Fibroblast of the aortic adventitia (primary cell): ENCODE results near the gene SSU72. TPM values are rescaled to one million over a fixed set of nuclear protein-coding genes. Genes with fewer than 3 reads are reported as not detected.

Experiments
- DNase-seq: peaks from one replicate; pipeline ENCODE4 v3.0.0-alpha.2; 2010; ENCODE audit warnings: low read depth
- H3K4me3 ChIP-seq: 2 replicates; pipeline ENCODE4 v1.5.1; 2011; ENCODE audit warnings: low read depth, mild to moderate bottlenecking, control low read depth, low read length, moderate library complexity
- total RNA-seq: library from RNA; depleted of rRNA; stranded (reverse); fragments of >200 nt; gene quantifications from 2 replicates; pipeline ENCODE4 v1.2.3, GENCODE V29; 2012; ENCODE audit warnings: low replicate concordance
- TF ChIP-seq, protein P1 (sequence below): IDR thresholded peaks from 2 replicates; pipeline ENCODE4 v1.5.1; 2011; ENCODE audit warnings: mild to moderate bottlenecking, low read length, control low read depth, inconsistent platforms; ENCODE audit not compliant: insufficient read depth

The SSU72 gene
- total RNA-seq, 1 donor = 78.2 TPM

DNA sequence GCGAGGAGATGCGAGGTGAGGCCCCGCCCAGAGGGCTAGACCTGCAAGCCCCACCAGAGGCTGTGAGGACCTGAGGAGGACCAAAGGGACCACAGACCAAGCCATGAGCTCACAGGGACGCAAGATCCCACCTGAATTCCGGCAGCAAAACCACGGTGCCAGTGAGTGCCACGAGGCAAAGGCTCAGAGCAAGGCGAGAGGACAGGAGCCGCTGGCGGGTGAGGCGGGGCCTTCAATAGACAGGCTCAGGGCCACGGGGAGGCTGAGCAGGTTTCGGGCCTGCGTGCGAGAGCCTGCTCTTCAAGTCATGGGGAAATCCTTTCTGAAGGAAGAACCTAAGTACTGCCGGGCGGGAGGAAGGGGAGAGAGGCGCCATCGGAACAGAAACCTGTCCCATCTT is 27.2 kb downstream of the SSU72 start:
- no peak overlapping the region for H3K4me3 ChIP-seq
- no peak for DNase-seq
- TF ChIP-seq, protein P1, sequence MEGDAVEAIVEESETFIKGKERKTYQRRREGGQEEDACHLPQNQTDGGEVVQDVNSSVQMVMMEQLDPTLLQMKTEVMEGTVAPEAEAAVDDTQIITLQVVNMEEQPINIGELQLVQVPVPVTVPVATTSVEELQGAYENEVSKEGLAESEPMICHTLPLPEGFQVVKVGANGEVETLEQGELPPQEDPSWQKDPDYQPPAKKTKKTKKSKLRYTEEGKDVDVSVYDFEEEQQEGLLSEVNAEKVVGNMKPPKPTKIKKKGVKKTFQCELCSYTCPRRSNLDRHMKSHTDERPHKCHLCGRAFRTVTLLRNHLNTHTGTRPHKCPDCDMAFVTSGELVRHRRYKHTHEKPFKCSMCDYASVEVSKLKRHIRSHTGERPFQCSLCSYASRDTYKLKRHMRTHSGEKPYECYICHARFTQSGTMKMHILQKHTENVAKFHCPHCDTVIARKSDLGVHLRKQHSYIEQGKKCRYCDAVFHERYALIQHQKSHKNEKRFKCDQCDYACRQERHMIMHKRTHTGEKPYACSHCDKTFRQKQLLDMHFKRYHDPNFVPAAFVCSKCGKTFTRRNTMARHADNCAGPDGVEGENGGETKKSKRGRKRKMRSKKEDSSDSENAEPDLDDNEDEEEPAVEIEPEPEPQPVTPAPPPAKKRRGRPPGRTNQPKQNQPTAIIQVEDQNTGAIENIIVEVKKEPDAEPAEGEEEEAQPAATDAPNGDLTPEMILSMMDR = no peak

DNA sequence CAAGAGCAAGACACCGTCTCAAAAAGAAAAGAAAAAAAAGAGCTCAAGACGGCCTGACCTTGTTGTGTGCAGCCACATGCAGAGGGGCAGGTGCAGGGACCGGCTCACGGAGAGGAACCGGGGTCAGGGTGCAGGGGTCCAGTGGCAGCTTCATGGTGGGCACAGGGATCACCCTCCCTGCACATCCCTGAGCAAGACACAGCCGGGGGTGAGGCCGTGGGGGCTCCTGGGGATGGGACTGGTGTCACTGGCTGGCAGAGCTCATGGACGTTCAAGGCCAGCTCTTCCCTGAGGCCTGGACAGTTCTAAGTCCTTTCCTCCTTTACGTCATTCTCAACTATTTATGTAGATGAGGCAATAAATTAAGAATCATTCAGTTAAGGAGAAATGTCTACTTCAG is 27.7 kb downstream of the SSU72 start:
- TF ChIP-seq, protein P1 = no peak
- H3K4me3 ChIP-seq = no peak overlapping the region
- no peak for DNase-seq

DNA sequence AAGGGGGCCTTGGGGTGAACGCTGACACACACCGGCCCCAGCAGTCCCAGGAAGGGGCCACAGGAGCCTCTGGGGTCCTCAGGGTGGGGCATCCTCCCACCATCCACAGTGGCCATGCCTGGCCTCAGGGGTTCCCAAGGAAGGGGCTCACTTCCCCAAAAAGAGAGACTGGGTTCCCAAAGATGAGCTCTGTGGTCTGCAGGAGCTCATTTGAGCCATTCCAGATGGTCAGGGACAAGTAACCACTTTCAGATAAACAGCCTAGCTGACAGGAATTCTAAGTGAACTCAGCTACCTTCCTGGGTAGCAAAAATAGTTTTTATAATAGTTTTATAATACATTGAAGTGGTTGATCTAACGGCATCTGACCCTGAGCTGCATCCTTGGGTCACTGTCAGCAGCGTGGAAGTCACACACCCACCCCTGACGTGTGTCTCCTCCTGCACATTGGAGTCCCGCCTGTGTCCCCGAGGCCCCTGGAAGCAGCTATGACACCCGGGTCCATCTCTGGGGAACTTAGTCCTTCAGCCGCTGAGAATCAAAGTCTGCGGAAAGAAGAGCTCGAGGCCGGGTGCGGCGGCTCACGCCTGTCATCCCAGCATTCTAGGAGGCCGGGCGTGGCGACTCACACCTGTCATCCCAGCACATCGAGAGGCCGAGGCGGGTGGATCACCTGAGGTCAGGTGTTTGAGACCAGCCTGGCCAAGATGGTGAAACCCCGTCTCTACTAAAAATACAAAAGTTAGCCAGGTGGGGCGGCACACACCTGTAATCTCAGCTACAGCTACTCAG is 28.5 kb downstream of the SSU72 start:
- no peak for DNase-seq
- no peak overlapping the region for H3K4me3 ChIP-seq
- TF ChIP-seq, protein P1 = no peak

DNA sequence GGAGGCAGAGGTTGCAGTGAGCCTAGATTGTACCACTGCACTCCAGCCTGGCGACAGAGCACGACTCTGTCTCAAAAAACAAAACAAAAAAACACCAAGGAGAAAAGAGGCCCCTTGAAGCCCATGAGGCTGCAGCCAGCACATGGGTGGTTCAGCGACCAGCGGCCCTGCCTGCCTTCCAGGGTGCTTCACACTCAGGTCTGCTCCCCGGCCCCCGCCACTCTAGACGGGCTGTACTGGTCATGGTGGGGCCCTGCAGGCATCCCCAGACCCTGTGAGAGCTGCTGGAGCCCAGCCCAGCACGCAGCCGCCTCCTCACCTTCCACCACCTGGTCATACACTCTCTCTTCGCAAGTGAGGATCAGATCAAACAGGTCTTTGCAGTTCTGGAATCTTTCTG is 30.1 kb downstream of the SSU72 start:
- no peak overlapping the region for H3K4me3 ChIP-seq
- DNase-seq = no peak
- TF ChIP-seq, protein P1 = no peak

DNA sequence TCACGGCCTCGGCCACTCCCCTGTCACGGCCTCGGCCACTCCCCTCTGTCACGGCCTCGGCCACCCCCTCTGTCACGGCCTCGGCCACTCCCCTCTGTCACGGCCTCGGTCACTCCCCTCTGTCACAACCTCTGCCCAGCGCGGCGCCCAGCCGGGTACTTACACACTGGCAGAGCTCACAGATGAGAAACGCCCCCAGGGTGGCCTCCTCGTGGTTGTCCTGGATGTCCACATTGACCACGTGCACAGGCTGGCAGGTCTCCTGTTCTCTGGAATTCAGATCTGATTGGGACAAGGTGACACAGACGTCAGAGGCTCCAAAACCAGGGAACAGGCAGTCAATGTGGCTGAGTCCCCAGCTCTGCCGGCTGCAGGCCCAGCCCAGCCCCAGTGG is 31.0 kb downstream of the SSU72 start:
- no peak for DNase-seq

DNA sequence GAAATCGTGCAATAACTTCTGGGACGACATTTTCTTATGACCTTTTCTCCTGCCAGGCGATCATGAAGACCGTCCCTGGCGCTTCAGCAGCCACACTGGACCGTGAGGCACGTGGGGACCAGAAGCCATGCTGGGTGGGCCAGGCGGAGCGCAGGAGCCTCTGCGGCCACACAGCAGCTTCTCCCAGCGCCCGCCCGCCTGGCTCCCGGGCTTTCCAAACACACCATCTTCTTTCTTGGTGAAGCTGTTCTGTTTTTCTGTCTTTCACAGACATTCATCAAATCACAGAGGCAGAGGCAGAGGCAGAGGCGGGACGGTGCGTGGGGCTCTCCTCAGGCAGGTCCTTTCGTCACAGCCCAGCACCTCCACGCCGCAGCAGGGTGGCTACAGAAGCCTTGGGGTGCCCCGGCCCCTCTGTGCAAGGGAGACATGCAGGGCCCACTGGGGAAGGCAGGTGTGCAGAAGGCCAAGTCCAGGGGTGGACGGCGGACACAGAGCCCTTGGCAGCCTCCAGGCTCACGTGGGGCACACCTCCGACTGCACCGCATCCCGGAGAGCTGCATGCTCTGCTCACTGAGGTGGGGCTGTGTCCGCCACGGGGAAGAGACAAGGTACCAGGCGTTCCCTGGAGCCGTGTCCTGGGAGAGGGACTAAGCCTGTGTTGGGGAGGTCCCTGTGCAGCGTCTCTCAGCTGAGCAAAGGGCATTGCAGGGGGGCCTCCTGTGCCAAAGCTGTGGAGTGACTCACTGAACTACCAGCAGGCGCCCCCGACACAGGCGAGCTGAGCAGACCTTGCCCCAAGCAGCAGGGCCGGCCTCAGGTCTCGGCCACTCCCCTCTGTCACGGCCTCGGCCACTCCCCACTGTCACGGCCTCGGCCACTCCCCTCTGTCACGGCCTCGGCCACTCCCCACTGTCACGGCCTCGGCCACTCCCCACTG is 31.6 kb downstream of the SSU72 start:
- H3K4me3 ChIP-seq = no peak overlapping the region
- DNase-seq = no peak
- TF ChIP-seq, protein P1 = no peak

More for the DNA sequence above, 31.0 kb downstream of the SSU72 start:
- H3K4me3 ChIP-seq = no peak overlapping the region
- TF ChIP-seq, protein P1 = no peak
